ENCODE data around the gene PRSS2. TPM values are rescaled to one million over a fixed set of nuclear protein-coding genes. Genes with fewer than 3 reads are reported as not detected.

The PRSS2 gene
- total and polyA plus RNA-seq, 8 donors, result 13.1 TPM; not detected in 7

DNA sequence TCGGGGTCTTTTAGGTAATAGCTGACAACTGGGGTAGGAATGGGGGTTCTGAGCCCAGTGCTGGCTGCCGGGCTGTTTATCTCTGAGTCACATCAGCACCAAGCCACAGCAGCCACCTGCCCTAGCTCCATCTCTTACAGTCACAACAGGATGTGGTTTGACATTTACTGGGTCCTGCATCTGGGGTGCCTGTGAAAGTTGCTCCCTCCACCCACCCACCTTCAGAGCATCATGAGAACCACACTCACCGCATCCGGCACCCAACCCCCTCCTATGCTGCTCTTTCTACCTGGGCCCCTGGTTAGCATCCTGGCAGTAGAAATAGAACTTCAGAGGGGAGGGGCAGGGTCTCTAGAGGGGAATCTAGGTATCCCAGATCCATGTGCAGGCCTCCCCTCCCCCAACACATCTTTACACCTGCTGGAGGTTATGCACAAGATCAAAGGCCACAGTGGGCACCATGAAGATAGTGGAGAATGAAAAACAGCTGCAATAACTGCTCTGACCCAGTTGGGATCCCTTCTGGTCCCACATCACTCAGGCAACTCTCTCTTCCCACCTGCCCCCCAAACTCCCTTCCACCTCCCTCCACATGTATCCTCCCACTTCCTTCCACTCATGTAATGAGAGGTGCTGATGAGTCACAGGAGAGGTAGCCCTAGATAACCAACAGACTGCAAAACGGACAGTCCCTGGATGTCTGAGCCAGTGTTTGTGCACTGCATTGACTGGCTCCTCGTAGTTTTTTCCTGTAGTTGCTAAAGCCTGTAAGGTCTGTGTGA, 38.2 kb downstream of the PRSS2 start:
- intact Hi-C loops (cut with DNase I), result no loop called here
- Histone ChIP-seq H3K36me3 (no peaks in the 10 kb centered on the region), H3K9me3 (no peaks in the 10 kb centered on the region), H3K27ac (peak overlapping the region in 1 of 2 donors; percentile 21), H3K27me3 (peaks cover 2 to 56% of the 10 kb centered on the region in 2 donors), H3K4me1 (no peaks in the 10 kb centered on the region), H3K4me3 (no peak overlapping the region)
- TF ChIP-seq, protein P1, sequence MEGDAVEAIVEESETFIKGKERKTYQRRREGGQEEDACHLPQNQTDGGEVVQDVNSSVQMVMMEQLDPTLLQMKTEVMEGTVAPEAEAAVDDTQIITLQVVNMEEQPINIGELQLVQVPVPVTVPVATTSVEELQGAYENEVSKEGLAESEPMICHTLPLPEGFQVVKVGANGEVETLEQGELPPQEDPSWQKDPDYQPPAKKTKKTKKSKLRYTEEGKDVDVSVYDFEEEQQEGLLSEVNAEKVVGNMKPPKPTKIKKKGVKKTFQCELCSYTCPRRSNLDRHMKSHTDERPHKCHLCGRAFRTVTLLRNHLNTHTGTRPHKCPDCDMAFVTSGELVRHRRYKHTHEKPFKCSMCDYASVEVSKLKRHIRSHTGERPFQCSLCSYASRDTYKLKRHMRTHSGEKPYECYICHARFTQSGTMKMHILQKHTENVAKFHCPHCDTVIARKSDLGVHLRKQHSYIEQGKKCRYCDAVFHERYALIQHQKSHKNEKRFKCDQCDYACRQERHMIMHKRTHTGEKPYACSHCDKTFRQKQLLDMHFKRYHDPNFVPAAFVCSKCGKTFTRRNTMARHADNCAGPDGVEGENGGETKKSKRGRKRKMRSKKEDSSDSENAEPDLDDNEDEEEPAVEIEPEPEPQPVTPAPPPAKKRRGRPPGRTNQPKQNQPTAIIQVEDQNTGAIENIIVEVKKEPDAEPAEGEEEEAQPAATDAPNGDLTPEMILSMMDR (IDR thresholded peaks at IDR 0.05), result no peak
- ATAC-seq (peak; percentile 64), DNase-seq (peak in 2 of 4 donors; percentile 7 to 44)

DNA sequence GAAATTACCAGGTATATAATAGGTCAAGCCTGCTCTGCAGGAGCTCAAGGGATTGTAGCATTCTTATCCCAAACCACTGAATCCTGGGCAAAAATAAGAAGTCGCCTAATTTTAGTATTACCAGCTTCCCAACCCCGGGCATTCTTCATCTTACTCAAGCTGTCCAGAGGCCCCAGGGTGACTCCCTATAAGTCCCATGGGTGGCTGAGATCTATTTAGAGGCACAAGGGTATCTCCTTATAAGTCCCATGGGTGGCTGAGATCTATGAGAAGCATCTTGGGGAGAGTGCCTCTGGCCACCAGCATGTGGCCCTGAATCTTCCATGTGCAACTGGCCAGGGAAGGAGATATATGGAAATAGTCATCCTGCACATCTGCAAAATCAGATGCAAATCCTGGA, 38.9 kb downstream of the PRSS2 start:
- no peak overlapping the region for H3K4me3 ChIP-seq
- H3K36me3 ChIP-seq, result no peaks in the 10 kb centered on the region
- ATAC-seq (no peak), DNase-seq (no peak)
- peak overlapping the region in 1 of 2 donors; percentile 21 for H3K27ac ChIP-seq
- intact Hi-C loops (cut with DNase I), result no loop called here
- H3K4me1 ChIP-seq, result no peaks in the 10 kb centered on the region
- H3K27me3 ChIP-seq, result peaks cover 2 to 59% of the 10 kb centered on the region in 2 donors
- TF ChIP-seq, protein P1 (IDR thresholded peaks at IDR 0.05), result no peak
- H3K9me3 ChIP-seq, result no peaks in the 10 kb centered on the region

DNA sequence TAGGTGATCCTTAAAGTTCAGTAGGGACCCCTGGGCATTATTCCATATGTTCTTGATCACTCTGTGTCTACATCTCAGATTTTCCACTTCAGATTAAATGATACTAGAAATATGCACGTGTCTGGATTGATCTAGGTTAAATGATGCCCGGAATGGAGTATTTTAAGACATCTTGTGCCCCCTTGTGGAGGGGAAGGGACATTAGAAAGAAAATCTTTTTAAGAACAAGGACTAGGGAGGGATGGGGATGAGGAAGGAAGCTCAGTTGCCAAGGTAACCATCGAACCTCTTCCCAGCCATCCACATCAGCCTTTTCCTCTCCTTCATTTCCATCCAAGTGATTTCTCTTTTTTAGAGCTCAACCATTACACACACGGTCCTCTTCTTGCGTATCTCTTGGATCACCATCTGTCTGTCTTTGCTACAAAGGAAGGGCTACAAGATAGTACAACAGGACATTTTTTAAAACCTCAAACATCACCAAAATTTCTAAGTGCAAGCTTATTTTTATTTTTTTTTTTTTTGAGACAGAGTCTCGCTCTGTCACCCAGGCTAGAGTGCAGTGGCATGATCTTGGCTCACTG, 40.5 kb downstream of the PRSS2 start:
- Histone ChIP-seq H3K9me3 (no peaks in the 10 kb centered on the region), H3K27ac (no peak overlapping the region), H3K36me3 (no peaks in the 10 kb centered on the region), H3K27me3 (peaks cover 0 to 50% of the 10 kb centered on the region in 2 donors), H3K4me1 (no peaks in the 10 kb centered on the region), H3K4me3 (no peak overlapping the region)
- ATAC-seq, result peak; percentile 65
- intact Hi-C loops (cut with DNase I), result no loop called here
- DNase-seq, result peak in 1 of 4 donors; percentile 24
- TF ChIP-seq, protein P1 (IDR thresholded peaks at IDR 0.05), result peak in 1 of 2 donors; percentile 33

DNA sequence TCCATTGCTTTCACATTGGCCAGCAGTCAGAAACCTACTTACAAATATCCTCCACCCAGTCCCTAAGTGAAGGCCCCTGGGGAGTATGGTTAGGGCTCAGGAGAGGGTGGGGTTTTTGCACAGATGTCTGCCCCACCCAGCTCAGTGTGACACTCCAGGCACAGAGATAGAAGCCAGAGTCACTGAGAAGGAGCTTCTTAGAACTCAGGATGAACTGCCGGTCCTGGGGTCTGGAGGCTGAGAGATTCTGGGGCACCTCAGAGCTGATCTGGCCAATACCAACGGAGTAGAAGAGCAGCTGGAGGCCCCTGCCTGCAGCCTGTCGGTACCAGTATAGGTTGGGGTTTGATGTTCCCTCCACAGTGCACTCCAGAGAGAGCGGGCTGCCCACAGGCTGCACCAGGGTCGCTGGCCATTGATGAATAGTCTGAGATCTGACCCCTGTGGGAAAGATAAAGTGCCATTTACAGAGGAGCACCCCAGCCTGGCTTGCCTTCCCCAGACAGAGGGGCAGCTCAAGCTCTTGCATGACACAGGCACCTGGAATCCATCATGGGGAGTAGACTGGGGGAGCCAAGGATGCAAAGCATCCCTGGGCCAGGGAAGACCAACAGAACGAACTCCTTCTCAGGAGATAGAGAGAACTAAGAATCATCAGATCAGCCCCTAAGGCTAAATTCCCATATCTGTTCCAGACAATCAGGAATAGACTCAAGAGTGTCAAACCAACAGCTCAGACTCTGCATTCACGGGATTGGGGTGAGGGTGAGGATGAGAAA, 41.9 kb downstream of the PRSS2 start:
- Histone ChIP-seq H3K27me3 (peaks cover 0 to 52% of the 10 kb centered on the region in 2 donors), H3K9me3 (no peaks in the 10 kb centered on the region), H3K4me3 (no peak overlapping the region), H3K36me3 (no peaks in the 10 kb centered on the region), H3K27ac (no peak overlapping the region), H3K4me1 (no peaks in the 10 kb centered on the region)
- TF ChIP-seq, protein P1 (IDR thresholded peaks at IDR 0.05), result no peak
- intact Hi-C loops (cut with DNase I), result no loop called here
- DNase-seq (no peak), ATAC-seq (no peak)

DNA sequence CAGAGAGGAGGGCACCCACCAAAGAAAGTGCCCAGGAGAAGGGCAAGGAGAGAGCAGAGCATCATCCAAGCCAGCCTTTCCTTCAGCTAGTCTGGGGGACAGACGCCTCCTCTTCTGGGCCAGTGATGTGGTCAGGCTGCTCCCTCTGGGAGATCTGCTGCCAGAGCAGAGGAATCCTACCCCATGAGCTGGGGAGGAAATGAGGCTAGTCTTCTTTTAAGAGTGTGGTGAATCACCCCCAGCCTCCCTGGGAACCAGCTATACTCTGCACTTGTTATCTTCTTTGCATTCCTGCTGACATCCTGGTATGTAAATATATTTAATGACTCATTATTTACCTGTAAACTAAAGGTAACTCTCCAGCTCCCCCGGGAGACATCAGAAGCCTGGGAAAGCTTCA, 42.5 kb downstream of the PRSS2 start:
- intact Hi-C loops (cut with DNase I), result no loop called here
- H3K4me3 ChIP-seq, result no peak overlapping the region
- TF ChIP-seq, protein P1 (IDR thresholded peaks at IDR 0.05), result no peak
- H3K27me3 ChIP-seq, result peaks cover 0 to 54% of the 10 kb centered on the region in 2 donors
- ATAC-seq (no peak), DNase-seq (no peak)
- H3K36me3 ChIP-seq, result no peaks in the 10 kb centered on the region
- no peaks in the 10 kb centered on the region for H3K9me3 ChIP-seq
- no peak overlapping the region for H3K27ac ChIP-seq
- no peaks in the 10 kb centered on the region for H3K4me1 ChIP-seq
